HG03045 (cell line): ENCODE measurements around the gene CHD5.

Experiments used
- ATAC-seq: cut with Tn5 transposase; IDR thresholded peaks from one replicate; pipeline ENCODE4 v1.9.1; 2021; ENCODE audit warnings: mild to moderate bottlenecking, moderate library complexity; ENCODE audit not compliant: unreplicated experiment

The CHD5 gene

DNA sequence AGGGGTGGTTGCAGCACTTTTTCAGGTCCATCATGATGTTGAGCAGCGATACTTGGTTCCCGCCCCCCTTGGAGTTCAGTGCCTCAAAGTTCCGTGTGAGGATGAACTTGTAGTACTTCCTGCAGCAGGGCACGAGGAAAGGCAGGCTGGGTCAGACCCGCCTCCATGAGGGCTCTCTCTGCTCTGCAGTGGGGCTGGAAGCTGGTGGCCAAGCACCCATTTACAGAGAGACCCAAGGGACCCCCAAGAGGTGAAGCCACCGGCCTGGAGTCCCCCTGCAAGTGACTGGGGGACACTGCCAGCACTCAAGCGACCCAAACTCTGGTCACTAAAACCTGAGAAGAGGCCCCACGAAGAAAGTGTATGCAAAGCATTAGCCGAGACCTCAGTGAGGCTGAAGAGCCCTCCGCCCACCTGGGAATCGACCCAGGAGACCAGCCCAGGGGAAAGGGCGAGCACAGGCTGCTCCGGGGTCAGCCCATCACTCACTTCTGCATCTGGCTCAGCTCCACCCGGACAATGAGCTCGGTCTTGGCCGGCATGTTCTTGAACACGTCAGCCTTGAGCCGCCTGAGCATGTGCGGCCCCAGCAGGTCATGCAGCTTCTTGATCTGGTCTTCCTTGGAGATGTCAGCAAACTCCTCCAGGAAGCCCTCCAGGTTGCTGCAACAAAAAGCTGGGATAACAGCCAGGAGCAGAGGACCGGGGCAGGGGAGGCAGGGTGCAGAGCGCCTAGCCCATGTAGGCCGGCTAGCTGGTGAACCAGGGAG, 45.2 kb downstream of the CHD5 start:
- no peak for ATAC-seq

DNA sequence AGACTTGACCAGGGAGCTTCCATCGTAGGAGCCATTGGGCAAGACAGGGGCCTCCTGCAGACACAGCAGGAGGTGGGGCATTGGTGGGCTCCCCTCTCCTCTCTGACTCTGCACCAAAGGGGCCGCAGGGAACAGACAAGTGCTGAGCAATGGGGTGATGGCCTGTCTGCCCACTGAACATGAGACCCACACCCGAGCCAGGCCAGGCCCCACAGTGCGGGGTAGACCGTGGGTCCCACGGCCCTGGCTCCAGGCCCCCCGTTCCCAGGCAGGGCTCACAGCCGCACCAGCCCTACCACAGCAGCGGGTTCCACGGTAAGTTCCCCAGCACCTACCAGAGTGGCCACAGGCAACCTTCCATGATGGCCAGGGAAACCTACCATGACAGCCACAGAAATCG, 45.9 kb downstream of the CHD5 start:
- no peak for ATAC-seq

DNA sequence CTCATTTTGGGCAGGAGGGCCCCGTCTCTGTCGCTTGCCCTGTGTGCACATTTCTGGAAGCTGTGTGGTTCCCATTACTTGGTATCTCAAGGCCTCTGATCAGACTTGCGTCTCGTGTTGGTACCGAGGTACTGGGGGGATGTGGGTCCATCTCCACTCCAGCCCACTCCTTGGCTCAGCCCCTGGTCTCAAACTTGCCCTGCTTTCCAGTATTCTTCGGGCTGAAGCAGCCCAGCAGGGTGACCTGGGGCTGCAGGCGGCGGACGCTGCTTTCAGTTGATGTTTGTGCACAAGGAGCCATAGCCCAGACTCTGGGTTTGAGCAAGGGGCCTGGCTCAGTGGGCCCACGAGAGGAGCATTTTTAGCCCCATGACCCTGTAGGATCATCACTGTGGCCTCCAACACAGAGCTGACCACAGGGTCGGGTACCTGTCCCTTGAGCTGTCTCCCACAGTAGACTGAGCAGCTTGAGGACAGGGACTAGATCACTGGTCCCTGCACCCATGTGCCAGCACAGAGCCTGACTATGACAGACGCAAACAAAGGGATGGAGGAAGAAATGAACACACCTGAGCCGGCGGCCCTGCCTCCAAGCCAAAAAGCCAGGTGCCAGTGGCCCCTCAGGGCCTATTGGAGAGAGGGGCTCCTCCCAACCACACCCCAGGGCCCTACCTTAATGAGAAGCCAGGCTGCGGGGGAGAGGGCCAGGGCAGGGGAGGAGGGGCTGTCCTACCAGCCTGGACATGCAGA, 46.8 kb downstream of the CHD5 start:
- ATAC-seq, result no peak

DNA sequence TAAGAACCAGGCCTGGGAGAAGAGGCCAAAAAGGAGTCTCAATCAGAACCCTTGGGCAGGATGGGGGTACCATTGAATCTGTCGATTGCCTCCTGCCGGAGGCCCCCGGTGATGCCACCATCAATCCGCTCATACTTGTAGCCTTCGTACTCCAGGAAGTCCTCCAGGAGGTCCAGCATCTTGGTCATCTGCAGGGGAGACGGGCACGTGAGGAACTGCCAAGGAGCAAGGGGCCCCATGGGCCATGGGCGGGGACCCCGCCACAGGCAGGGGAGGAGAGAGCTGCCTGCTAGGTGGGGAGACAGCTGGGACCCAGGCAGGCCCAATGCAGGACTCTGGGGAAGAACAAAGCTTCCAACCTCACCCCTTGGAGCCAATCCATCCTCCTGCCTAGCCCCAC, 48.6 kb downstream of the CHD5 start:
- ATAC-seq, result no peak

DNA sequence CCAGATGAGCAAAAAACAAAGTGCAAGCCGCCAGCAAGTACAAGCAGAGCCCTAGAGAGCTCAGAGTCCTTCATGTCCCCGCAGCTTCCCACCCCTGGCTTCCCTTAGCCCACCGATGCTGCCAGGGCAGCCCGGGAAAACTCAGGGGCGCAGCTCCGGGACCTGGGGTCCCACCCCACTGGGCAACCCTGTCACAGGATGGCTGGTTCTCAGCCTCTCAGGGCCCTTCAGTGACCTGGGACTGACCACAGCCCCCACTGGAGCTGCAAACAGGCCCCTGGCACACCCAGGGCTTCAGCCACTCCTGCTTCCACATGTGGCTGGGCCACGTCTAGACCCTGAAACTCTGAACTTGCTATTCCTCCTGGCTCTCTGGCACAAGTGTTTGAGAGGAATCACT, 49.5 kb downstream of the CHD5 start:
- no peak for ATAC-seq

DNA sequence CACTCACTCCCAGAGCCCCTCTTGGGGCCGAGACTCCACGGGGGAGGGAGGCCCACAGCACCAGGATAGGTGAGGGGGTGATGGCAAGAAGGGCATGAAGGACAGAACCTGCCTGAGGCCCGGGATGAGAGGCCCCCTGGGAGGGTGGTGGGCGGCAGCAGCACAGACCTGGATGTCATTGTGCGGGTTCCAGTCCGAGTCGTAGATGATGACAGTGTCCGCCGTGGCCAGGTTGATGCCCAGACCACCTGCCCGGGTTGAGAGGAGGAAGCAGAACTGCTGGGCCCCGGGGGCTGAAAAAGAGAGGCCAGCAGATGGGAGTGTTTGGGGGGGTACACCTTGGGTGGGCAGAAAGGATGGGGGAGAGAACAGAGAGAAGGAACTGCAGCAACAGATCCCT, 50.1 kb downstream of the CHD5 start:
- no peak for ATAC-seq

DNA sequence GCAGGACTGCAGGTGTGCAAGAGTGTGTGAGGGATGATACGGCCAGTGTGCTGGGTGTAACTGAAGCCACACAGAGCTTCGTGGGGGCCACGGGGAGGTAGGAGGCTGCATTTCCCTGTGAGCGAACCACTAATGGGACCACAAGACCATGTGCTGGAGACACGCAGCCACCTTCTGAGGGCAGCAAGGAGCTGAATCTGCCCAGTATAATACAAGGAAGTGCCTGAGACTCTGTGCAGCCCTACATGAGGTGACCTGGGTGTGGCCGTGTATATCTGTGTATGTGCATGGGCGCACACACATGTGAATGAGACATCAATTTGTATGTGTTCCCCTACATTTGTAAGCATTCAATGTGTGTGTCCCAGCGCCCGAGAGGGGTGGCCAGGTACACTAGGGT, 50.8 kb downstream of the CHD5 start:
- no peak for ATAC-seq

DNA sequence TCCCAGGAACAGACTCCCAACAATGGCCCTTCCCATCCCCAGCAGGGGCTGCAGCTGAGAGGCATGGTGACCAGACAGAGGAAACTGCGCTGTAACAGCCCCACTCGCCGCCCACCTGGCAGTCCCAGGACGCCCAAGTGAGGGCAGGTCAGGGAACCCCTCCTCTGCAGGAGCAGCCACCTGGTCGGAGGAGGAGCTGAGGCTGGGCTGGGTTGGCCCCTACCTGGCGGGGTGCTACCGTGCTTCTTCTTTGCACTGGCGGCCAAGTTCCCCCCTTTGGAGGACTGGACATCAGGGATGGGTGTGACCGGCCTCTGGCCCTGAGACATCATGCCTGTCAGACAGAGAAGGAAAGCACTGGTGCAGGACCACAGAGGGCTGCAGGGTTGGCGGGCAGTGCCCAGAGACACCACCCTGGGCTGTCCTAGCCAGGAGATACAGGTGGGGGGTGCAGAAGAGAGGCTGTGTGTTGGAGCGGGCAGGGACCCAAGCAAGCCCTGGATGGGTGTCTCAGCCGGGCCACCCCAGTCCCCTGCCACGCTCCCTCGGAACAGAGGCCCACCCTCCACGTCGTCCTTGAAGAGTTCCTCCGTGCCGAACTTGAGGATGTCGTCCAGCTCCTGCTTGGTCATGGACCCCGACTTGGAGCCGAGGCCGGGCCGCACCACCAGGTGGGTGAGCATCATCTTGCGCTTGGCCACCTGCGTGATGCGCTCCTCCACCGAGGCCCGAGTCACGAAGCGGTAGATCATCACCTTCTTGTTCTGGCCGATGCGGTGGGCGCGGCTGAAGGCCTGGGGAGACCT, 51.6 kb downstream of the CHD5 start:
- no peak for ATAC-seq

DNA sequence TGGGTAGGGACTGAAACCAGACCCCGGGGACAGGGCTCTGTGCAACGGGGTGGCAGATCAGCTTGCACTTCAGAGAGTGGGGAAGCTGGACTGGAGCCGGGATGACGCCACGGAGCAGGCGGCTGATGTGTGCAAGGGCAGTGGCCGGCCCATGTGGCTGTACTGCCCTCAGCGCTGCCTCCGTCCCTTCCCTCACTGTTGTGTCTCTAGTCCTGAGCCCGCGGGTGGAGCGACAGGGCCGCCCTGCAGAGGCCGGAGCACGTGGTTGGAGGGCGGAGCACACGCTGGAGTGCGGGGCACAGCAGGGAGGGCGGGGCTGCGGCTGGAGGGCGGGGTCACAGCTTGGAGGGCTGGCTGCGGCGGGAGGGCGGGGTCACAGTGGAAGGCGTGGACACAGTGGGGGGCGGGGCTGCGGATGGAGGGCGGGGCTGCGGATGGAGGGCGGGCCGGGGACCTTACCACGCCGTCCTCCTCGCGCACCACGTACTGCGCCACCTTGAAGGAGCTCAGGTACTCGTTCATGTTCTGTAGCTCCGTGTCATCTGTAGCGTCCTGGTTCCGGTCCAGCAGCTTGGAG, 52.4 kb downstream of the CHD5 start:
- ATAC-seq, result no peak

DNA sequence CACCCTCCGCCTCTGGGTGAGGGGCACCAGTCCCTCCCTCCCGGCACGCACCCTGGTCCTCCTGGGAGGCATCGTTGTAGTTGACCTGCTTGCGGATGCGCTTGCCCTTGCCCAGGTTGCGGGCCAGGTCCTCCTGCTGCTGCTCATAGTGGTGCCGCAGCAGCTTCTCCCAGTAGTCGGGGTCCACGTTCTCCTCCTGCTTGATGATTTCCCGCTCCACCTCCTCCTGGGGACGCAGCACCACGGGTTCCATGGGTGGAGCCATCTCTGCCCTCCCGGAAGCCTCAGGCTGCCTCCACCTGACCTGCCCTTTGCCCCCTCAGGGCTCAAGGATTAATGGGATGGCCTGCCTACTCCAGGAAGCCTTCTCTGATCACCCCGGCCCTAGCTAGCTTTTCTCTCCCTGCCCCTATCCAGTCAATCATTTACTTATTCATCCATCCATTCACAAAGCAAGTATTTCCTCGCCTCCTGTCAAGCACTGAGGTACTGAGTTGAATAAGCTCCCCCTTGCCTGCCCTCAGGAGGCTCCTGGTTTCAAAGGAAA, 53.5 kb downstream of the CHD5 start:
- no peak for ATAC-seq

DNA sequence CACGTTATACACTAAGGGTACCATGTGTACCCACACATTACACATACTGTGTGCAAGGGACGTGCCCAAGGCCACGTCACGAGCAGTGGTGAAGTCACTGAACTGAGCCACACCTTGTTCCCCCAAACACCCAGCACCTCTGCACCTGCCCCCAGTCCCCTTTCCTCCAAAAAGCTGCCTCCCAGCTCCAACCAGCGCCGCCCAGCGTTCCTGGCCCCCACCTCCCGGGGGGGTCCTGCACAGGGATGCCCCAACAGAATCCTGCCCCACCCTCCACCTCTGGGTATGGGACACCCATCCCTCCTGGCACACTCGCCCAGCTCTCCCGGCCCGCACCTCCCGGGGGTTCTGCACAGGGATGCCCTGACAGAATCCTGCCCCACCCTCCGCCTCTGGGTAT, 54.1 kb downstream of the CHD5 start:
- no peak for ATAC-seq

DNA sequence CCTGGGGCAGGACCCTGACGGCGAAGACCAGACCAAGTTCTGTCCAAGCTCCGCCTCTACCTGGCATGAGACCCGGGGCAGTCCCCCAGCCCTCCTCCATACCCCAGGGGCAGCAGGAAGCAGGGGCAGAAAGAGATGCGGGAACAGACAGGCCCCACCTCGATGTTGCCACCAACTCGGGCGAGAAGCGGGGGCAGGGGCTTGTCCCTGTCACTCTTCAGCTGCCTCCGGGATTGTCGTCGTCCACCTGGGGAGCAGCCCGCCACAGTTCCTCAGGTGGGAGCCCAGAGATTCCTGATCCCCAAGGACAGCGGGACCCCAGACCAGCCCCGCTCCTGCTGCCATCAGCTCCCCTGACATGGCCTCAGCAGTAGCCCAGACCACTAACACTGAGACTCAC, 54.8 kb downstream of the CHD5 start:
- ATAC-seq, result no peak

DNA sequence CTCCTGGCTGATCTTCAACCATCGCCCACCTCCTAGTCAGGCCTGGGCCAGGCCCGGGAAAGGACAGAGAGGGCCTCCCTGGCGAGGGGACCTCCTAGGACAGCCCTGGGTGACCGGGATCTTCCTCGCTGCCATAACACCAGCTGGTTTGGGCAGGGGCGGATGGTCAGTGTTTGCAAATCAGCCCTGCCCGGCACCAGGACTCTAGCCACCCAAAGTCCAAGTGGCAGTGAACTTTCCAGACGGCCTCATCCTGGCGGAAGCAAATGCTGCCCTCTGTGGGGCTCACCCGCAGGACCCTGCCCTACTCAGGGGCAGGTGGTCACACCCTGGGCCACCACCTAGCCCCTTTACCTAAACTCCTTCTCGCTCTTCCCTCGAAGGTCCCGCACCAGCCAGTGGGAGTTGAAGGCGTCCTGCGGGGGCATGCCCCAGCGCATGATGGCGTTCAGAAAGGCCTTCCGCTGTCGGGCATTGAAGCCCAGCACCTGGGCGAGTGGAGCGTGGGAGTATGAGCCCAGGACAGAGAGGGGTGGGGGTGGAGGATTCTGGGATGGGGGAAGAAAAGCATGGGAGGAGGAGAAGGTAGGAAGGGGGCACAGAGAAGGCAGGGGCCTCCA, 55.3 kb downstream of the CHD5 start:
- no peak for ATAC-seq

DNA sequence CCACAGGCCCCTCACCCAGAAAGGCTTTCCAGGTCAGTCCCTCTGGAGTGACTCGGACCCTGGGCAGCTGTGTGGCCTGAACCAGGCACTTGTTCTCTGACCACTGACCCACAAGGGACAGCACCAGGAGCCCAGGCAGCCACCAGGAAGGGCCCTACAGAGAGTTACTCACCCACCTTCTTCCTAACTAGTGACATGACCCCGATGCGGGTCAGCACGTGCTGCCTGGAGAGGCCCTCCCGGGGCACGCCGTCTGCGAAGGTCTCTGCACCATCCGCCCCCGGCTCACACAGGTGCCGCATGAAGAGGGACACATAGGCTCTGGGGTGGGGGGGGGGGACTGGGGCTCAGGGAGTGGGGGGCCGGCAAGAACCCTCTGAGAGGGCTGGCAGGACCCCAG, 55.8 kb downstream of the CHD5 start:
- no peak for ATAC-seq

DNA sequence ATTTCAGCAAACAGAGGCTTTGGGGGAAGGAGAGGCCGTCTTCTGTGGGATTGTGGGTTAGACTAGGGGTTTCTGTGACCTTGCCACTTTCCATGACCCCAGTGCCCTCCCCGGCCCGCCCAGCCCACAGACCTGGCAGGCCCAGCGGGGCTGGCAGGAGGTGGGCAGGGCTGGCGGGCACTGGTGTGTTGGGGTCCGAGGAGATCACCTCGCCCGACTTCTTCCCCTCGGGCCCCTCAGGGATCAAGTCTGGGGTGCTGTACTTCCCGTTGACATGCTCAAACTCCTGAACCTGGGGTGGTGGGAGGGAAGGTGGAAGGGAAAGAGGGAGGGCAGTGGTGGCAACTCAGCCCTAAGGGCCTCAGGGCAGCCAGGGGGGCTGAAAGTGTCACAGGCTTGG, 56.3 kb downstream of the CHD5 start:
- no peak for ATAC-seq

DNA sequence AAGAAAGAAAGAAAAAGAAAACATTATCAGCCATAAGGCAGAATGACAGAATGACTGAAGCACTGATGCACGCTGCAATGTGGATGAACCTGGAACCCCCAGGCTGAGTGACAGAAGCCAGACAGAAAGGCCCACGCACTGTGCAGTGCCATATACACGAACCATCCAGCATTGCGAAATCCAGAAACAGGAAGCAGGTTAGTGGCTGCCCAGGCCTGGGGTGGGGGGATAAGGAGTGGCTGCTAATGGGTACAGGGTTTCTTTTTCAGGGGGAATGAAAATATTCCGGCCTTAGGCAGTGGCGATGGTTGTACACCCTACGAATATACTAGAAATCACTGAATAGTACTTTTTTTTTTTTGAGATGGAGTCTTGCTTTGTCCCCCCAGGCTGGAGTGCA, 57.0 kb downstream of the CHD5 start:
- no peak for ATAC-seq

DNA sequence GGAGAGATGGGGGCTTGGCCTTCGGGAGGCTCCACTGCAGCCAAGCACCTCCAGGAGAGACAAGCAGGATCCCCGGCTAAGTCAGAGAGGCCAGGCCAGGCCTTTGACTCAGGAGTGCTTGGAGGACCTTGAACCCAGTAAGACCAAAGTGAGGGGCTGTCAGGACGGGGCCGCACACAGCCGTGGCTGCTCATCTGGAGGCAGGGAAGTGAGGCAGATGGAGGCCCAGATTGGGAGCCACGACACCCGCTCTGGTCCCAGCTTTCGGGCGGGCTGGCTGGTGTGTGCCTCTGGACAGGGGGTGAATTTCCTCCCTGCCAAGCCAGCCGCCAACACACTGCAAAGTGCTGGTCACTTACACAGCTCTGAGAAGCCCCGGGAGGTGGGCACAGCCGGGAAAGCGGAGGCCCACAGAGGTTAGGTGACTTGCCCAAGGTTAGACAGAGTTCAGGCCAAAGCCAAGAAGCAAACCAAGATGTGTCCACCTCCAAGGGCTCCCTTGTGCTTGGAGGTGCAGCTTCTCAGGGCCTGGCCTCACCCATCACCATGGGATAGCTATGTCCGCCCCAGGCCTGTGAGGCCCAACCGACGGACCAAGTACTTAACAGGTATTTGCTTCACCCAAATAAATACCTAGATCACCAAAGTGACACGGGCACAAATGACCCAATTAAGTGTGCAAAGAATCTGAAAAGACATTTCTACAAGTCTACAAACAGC, 58.3 kb downstream of the CHD5 start:
- no peak for ATAC-seq

DNA sequence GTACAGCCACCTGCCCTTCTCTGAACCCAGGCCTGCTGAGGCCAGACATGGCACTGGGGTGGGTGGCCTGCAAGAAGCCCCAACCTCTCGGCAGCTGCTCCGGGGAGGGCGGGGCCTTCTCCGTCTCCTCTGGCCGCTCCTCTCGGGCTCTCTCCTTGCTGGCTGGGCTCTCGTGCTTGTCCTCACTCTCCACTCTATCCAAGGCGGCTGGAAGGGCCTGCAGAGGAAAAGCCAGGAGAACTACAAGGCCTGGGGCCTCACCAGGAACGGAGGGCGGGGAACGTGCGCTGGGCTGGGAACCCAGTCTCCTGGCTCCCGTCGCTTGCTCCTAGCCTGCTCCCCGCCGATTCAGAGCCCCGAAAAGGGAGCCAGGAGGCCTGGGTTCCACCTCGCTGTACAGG, 59.1 kb downstream of the CHD5 start:
- ATAC-seq, result no peak

DNA sequence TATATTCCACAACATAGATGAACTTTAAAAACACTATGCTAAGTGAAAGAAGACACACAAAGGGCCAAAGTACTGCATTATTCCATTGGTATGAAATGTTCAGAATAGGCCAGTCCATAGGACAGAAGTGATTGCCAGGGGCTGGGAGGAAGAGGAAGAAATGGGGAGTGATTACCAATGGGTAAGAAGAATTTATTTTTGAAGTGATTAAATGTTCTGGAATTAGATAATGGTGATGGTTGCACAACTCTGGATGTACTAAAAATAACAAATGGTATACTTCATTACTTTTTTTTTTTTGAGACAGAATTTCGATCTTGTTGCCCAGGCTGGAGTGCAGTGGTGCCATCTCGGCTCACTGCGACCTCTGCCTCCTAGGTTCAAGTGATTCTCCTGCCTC, 61.7 kb downstream of the CHD5 start:
- ATAC-seq, result no peak

DNA sequence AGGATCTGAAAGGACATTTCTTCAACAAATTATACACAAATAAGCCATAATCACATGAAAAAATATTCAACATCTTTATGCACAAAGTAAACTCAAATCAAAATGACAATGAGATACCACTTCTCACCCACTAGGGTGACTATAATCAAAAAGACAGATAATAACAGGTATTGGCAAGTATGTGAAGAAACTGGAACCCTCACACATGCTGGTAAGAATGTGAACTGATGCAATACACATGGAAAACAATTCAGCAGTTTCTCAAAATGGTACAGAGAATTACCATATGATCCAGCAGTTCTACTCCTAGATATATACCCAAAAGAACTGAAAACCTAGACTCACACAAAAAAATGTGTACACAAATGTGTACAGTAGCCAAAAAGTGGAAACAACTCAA, 62.5 kb downstream of the CHD5 start:
- ATAC-seq, result no peak
